ENCODE measurements around the gene EXD1.
"Not testable (repeated sequence)": the region's sequence is repeated elsewhere in the genome, so short reads cannot be mapped to it uniquely, and the experiment has no call there.

The EXD1 gene

GRCh38 chr15:41153733-41154132, 76.8 kb downstream of the EXD1 start:
- TF ChIP-seq, protein P1, sequence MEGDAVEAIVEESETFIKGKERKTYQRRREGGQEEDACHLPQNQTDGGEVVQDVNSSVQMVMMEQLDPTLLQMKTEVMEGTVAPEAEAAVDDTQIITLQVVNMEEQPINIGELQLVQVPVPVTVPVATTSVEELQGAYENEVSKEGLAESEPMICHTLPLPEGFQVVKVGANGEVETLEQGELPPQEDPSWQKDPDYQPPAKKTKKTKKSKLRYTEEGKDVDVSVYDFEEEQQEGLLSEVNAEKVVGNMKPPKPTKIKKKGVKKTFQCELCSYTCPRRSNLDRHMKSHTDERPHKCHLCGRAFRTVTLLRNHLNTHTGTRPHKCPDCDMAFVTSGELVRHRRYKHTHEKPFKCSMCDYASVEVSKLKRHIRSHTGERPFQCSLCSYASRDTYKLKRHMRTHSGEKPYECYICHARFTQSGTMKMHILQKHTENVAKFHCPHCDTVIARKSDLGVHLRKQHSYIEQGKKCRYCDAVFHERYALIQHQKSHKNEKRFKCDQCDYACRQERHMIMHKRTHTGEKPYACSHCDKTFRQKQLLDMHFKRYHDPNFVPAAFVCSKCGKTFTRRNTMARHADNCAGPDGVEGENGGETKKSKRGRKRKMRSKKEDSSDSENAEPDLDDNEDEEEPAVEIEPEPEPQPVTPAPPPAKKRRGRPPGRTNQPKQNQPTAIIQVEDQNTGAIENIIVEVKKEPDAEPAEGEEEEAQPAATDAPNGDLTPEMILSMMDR (IDR thresholded peaks at IDR 0.05; ENCODE audit: control insufficient read depth, insufficient read depth, low read depth, low read length, missing control alignments), result no peak
- no peak for DNase-seq (ENCODE audit: low read depth)
- no peak overlapping the region for H3K4me3 ChIP-seq (ENCODE audit: control insufficient read depth, low read depth, low read length)

- TF ChIP-seq, protein P1 (IDR thresholded peaks at IDR 0.05; ENCODE audit: control insufficient read depth, insufficient read depth, low read depth, low read length, missing control alignments), result no peak
- no peak overlapping the region for H3K4me3 ChIP-seq (ENCODE audit: control insufficient read depth, low read depth, low read length)
- DNase-seq (ENCODE audit: low read depth), result no peak
These were observed 79.0 kb downstream of the EXD1 start for GRCh38 chr15:41151451-41152005.

DNA sequence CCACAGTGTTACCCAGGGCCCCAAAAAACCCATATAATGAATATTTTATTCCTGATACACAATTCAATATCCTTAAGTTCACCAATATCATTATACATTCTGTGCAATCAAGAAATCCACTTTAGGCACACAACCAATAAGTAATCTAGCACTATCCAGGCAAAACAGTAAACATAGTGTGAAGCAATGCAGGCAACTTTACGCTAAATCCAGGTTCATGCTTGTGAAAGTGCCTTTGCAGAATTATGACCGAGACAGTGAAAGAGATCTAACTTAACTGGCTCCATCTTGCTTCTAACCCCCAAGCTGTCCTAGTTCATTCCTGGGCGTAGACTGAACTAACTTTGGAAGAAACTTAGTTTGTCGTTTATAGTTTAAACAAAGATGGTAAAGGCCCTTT, 80.3 kb downstream of the EXD1 start:
- H3K4me3 ChIP-seq (ENCODE audit: control insufficient read depth, low read depth, low read length), result no peak overlapping the region
- TF ChIP-seq, protein P1 (IDR thresholded peaks at IDR 0.05; ENCODE audit: control insufficient read depth, insufficient read depth, low read depth, low read length, missing control alignments), result no peak

DNA sequence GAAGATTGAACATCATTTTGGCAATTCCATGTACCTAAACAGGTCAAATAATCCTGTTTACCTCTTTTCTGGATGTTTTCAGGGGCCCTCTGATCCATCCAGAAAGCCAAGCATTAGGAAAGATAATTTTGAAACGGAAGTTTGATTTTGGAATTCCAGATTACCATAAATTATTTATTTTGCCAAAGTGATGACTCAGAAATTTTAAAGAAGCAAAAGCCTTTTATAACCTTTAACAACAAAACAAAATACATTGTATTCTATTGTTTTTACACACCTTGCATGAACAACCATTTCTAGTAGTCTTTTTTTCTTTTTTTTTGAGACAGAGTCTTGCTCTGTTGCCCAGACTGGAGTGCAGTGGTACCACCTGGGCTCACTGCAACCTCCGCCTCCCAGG, 82.5 kb downstream of the EXD1 start:
- no peak for DNase-seq (ENCODE audit: low read depth)
- H3K4me3 ChIP-seq (ENCODE audit: control insufficient read depth, low read depth, low read length), result no peak overlapping the region
- TF ChIP-seq, protein P1 (IDR thresholded peaks at IDR 0.05; ENCODE audit: control insufficient read depth, insufficient read depth, low read depth, low read length, missing control alignments), result no peak

More for the DNA sequence above, 80.3 kb downstream of the EXD1 start:
- DNase-seq (ENCODE audit: low read depth), result no peak

- DNase-seq (ENCODE audit: low read depth), result no peak
- no peak overlapping the region for H3K4me3 ChIP-seq (ENCODE audit: control insufficient read depth, low read depth, low read length)
- TF ChIP-seq, protein P1 (IDR thresholded peaks at IDR 0.05; ENCODE audit: control insufficient read depth, insufficient read depth, low read depth, low read length, missing control alignments), result no peak
These were observed 90.9 kb downstream of the EXD1 start for GRCh38 chr15:41139619-41140018.

- not testable (repeated sequence) for DNase-seq (ENCODE audit: low read depth); H3K4me3 ChIP-seq (ENCODE audit: control insufficient read depth, low read depth, low read length)
These were observed 91.4 kb downstream of the EXD1 start for GRCh38 chr15:41139112-41139511.

DNA sequence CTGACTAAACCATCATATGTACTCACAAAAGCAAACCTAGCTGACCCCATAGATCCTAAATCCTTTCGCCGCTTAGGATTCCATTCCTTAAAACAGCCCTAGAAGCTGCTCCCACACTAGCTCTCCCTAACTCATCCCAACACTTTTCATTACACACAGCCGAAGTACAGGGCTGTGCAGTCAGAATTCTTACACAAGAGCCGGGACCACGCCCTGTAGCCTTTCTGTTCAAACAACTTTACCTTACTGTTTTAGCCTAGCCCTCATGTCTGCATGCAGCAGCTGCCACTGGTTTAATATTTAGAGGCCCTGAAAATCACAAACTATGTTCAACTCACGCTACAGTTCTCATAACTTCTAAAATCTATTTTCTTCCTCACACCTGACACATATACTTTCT, 95.0 kb downstream of the EXD1 start:
- DNase-seq (ENCODE audit: low read depth); H3K4me3 ChIP-seq (ENCODE audit: control insufficient read depth, low read depth, low read length): not testable (repeated sequence)

GRCh38 chr15:41133454-41133853, 97.1 kb downstream of the EXD1 start:
- no peak for DNase-seq (ENCODE audit: low read depth)
- TF ChIP-seq, protein P1 (IDR thresholded peaks at IDR 0.05; ENCODE audit: control insufficient read depth, insufficient read depth, low read depth, low read length, missing control alignments), result no peak
- no peak overlapping the region for H3K4me3 ChIP-seq (ENCODE audit: control insufficient read depth, low read depth, low read length)
